Measurements from ENCODE around the gene KSR2.
"Not testable (repeated sequence)": the region's sequence is repeated elsewhere in the genome, so short reads cannot be mapped to it uniquely, and the experiment has no call there.

Gene KSR2

DNA sequence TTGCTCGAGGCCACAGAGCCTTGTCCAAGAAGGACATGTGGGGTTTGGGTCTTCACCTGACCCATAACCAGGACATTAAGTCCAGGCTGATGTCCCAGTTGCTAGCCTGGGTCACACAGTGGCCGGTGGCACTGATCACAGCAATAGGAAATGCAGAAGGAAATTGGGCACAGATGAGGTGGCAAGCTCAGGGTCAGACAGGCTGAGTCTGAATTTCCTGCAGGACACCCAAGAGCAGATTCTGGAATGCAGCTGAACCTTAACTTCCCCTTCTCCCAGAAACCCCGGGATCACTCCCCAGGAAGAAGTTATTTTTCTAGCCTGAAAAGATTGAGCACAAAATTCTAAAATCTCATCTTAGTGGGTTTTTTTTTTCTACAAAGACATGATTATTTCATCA lies 199.9 kb downstream of the KSR2 start:
- no peak for DNase-seq (ENCODE audit: low read depth in 2 of 3, low spot score in 2 of 3)

DNA sequence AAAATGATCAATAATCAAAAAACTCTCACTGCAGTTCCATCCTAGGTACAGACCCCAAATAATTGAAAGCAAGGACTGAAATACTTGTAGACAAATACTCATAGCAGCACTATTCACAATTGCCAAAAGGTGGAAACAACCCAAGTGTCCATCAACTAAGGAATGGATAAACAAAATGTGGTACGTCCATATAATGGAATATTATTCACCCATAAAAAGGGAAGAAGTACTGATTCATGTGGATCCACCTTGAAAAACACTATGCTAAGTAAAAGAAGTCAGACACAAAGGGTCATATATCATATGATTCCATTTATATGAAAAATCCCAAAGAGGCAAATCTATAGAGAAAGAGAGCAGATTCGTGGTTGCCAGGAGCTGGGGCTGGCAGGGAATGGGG lies 202.8 kb downstream of the KSR2 start:
- no peak for DNase-seq (ENCODE audit: low read depth in 2 of 3, low spot score in 2 of 3)

DNA sequence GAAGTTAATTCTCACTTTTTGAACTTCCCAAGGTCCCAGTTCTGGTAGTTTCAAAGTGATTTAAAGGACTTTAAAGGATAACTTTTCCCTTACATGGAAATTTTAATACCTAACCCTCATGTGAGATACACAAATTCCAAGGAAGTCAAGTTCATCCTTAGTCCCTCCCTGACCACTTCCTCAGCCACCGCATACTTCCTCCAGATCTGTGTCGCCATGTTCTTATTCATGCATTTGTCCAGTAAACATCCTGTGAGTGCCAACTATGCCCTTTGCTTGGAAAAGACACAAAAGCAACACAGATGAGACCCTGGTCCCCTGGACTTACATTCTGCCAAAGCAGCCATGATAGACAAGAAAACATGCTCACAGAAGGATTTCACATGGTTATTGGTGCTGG lies 206.6 kb downstream of the KSR2 start:
- DNase-seq (ENCODE audit: low read depth in 2 of 3, low spot score in 2 of 3) = no peak

DNA sequence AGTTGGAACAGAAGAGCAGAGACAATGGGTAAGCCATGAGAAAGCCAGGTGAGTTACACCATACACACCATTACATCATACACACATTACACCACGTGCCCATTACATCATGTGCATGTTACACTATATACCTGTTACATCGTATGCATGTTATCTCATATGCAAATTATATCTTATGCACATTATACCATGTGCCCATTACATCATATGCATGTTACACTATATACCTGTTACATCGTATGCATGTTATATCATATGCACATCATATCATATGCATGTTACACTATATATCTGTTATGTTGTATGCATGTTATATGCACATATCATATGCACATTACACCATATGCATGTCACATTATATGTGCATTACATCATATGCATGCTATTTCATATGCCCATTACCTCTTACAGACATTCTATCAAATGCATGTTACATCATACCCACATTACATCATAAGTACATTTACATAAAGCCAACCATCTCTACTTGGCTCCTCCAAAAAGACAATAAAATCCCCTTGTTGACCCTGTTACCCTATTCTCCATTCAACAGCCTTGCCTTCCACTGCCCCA lies 207.2 kb downstream of the KSR2 start:
- no peak for DNase-seq (ENCODE audit: low read depth in 2 of 3, low spot score in 2 of 3)

DNA sequence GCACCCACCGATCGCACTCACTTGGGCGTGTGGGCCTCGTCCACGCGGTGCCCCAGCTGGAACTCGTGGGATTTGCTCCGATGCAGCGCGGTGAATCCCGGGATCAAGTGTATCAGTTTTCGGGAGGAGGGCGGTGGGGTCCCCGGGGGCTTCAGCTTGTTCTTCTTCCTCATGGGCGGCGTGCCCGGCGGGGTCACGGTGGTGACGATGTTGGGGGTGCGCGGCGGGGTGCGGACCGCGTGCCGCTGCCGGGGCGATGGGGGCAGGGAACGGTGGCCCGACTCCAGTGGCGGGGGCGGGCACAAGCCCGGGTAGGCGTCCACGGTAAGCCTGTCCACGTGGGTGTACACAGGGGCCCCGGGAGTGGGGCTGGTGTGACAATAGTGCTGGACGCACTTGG lies 207.8 kb downstream of the KSR2 start:
- no peak for DNase-seq (ENCODE audit: low read depth in 2 of 3, low spot score in 2 of 3)

DNA sequence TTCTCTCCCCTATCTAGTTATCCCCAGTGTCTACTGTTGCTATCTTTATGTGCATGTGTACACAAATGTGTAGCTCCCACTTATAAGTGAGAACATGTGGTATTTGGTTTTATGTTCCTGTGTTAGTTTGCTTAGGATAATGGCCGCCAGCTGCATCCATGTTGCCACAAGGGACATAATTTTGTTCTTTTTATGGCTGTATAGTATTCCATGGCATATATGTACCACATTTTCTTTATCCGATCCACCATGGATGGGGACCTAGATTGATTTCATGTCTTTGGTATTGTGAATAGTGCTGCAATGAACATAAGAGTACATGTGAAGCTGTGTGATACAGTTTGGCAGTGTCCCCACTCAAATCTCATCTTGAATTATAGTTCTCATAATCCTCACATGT lies 218.1 kb downstream of the KSR2 start:
- no peak for DNase-seq (ENCODE audit: low read depth in 2 of 3, low spot score in 2 of 3)

DNA sequence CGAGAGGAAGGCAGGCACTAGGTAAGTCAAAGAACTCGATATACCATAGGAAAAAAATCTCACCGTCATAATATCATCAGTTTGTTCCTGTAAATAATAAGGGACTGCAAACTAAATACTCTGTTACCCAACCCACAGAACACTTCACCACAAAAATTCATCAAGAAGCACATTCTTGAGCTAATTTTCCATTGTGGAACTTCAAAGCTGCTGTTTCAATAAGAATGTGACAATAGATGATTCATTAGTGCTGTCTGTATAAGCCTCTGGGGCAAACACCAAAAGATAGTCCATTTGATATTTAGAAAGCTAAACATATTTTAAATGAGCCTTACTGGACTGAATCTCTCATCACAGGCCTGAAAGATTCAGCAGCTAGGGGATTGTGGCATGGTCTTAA lies 219.4 kb downstream of the KSR2 start:
- DNase-seq (ENCODE audit: low read depth in 2 of 3, low spot score in 2 of 3) = no peak

DNA sequence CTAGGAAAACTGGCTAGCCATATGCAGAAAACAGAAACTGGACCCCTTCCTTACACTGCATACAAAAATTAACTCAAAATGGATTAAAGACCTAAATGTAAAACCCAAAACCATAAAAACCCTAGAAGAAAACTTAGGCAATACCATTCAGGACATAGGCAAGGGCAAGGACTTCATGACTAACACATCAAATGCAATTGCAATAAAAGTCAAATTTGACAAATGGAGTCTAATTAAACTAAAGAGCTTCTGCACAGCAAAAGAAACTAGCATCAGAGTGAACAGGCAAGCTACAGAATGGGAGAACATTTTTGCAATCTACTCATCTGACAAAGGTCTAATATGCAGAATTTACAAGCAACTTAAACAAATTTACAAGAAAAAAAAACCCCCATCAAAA lies 222.4 kb downstream of the KSR2 start:
- not testable (repeated sequence) for DNase-seq (ENCODE audit: low read depth in 2 of 3, low spot score in 2 of 3)

DNA sequence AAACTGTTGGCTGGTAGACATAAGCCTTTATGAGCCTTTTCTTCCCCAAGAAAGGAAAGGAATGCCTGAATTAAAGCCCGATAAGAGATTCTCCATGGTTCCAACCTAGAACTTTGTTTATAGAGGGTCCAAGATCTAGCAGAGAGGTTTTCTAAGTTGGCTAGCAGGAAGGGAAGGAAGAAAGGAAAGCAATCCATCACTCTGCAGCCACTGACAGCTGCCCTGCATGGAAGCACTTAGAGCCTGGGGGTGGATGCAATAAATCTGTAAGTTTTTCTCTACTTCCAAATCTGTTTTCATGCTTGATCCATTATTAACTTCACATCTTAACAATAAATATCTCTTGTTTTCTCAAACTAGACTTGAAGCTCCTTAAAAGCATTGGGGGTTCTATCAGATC lies 224.4 kb downstream of the KSR2 start:
- DNase-seq (ENCODE audit: low read depth in 2 of 3, low spot score in 2 of 3) = no peak

DNA sequence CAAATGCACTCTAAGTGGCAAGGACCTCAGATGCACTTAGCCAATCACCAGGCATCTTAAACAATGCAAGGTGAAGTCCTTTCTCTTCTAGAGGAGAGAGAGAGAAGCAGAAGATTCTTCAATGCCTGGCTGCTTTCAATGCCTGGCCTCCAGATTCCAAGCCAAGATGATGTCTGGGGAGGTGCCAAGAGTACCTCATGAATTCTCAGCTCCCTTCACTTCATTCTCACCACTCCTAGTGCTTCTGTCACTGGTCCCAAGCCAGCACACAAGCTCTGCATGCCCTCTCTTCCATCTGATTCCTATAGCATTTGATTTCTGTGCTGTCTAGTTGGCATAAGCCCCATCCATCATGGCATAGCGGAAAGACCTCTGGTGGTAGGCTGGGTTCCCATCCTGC lies 225.0 kb downstream of the KSR2 start:
- no peak for DNase-seq (ENCODE audit: low read depth in 2 of 3, low spot score in 2 of 3)

DNA sequence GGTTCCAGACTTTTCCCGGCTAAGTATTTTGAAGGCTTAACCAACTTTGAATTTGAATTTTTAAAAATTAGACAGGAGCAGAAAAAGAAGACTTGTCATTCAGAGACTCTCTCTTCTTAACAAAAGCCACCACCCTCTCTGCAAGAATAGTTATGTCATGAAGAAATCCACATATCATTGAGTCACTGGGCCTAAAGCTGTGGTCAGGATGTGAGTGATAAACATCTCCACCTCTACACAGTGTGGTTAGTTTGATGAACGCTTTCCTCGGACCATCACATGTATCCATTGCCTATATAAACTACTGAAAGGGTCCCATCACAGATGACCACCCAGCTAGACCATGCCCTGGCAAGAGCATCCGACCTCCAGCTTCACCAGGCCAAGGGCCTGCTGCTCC lies 226.1 kb downstream of the KSR2 start:
- no peak for DNase-seq (ENCODE audit: low read depth in 2 of 3, low spot score in 2 of 3)

DNA sequence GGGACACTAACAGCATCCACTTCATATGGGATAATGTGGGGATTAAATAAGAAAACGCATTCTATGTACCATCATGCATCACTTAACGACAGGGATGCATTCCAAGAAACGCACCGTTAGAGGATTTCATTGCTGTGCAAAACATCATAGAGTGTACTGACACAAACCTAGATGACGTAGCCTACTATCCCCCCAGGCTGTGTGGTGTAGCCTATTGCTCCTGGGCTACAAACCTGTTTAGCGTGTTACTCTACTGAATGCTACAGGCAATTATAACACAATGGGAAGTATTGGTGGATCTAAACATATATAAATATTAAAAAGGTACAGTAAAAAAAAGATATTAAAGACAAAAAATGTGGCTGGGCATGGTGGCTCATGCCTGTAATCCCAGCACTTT lies 230.6 kb downstream of the KSR2 start:
- DNase-seq (ENCODE audit: low read depth in 2 of 3, low spot score in 2 of 3) = no peak

DNA sequence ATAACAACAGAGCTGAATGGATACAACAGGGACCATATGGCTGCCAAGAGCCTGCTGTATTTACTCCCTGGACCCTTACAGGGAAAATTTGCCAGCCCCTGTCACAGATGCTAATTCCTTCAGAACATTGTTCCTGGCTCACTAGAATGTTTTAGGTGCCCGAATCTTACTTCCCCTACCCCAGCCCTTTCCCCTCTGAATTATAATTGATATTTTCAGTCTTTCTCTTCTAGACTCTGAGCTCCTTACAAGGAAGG lies 235.3 kb downstream of the KSR2 start:
- no peak for DNase-seq (ENCODE audit: low read depth in 2 of 3, low spot score in 2 of 3)

DNA sequence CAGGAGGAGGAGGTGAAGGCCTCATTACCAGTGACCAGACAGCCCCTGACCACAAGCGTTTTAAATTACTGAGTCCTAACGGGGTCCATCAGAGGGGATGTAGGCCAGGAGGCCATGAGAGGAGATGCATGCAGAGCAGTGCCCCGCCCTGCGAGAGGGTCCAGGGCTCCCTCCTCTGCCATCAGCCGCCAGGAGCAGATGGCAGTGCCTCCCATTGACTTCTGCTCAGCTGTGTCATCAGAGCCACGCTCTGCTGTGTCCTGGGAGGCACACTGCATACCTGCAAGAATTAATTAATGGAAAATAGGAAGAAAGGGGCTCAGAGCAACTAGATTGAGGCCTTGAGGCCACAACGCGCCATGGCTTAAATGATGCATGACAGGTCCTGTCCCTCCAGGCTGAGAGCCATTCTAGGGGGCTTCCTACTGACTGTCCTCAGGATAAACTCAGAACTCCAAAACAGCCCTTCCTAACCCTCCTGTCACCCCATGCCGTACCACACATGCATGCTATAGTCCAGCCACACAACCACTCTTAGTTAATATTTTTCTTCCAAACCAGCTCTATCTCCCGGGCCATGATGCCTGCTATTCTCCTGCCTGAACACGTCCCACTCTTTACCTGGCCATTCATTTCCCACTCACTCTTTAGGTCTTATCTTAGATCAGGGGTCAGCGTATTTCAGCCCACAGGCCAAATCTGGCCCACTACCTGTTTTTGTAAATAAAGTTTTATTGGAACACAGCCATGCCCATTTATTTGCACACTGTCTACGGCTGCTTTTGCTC lies 235.8 kb downstream of the KSR2 start:
- DNase-seq (ENCODE audit: low read depth in 2 of 3, low spot score in 2 of 3) = no peak

DNA sequence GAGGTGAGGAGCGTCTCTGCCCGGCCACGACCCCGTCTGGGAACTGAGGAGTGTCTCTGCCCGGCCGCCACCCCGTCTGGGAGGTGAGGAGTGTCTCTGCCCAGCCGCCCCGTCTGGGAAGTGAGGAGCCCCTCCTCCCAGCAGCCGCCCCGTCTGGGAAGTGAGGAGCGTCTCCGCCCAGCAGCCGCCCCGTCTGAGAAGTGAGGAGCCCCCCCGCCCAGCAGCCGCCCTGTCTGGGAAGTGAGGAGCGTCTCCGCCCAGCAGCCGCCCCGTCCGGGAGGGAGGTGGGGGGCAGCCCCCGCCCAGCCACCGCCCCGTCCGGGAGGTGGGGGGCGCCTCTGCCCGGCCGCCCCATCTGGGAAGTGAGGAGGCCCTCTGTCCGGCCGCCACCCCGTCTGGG lies 237.7 kb downstream of the KSR2 start:
- not testable (repeated sequence) for DNase-seq (ENCODE audit: low read depth in 2 of 3, low spot score in 2 of 3)

DNA sequence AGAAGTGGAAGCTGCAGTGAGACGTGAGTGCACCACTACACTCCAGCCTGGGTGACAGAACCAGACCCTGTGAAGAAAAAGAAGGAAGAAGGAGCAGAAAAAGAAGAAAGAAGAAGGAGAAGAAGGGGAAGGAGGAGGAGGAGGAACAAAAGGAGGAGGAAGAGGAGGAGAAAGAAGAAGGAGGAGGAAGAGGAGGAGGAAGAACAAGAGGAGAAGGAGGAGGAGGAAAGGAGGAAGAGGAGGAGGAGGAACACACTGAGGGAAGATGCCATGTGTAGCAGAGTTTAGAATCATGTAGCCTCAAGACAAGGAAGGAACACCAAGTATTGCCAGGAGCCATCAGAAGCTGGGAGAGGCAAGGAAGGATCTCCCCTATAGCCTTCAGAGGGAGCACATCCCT lies 241.5 kb downstream of the KSR2 start:
- no peak for DNase-seq (ENCODE audit: low read depth in 2 of 3, low spot score in 2 of 3)

DNA sequence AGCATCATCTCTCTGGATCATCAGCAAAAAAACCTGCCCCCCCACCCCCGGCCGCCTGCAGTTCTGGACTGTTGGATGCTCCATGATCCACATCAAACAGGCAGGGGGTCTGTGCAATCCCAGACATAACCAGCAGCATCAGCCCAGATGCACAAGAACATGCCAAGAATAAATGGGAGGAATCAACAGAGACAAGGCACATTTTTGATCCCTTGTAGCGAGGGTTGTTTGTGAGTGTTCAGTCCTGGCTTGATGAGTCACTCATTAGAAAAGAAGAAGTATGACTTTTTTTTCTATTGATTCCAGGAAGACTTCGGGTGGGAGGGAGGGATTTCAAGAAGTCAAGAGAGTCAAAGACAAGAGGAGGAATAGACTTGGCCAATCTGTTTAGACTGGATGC lies 244.2 kb downstream of the KSR2 start:
- DNase-seq (ENCODE audit: low read depth in 2 of 3, low spot score in 2 of 3) = no peak

DNA sequence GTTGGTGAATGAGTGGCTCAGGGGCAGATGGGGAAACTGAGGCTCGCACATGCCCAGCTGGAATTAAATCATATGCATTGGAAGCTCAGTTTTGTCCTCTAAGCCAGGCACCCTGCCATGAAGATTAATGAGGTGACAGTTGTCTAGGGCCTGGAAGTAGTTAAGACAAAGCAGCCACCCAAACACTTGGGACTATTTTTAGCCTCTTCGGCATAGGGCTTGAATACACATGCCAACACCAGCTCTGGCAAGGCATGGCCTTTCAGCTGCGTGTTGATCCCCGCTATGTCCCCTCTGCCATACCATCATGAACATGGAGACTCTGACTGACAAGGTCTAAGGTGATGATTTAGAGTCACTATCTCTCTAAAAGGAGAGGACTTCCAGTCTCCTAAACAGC lies 250.2 kb downstream of the KSR2 start:
- no peak for DNase-seq (ENCODE audit: low read depth in 2 of 3, low spot score in 2 of 3)

DNA sequence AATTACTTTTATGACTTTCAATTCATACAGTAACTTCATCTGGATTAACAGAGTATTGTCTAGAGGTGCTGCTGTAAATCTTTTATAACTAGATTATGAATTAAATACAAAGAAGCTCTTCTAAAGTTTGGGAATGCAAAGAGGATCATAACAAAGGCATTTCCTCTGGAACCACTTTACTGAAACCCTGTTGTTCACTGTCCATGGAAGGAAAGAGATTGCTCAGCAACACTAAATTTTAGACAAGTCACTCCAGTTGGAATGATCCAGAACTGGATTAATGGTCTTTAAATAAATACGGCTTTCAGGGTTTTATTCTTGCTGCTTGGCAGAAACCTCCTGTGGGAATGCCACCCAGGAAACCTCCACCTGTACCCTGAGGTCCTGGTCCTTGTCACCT lies 250.6 kb downstream of the KSR2 start:
- no peak for DNase-seq (ENCODE audit: low read depth in 2 of 3, low spot score in 2 of 3)

DNA sequence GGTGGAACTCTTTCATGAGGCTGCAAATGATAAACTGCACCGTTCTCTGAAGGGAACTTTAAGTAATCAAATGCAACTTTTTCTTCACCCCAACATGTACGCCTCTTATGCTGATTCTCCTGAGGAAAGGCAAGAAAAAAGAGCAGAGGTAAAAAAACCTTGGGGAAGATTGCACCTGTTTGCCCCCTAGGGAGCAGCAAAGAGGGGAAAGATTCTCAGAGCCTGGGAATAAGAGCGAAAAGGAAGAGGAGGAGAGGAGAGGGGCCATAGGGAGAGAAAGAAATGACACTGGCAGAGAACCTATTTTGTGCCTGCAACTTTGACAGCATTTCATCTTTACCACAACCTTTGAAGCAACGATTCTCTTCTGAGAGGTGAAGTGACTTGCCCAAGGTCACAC lies 254.6 kb downstream of the KSR2 start:
- DNase-seq (ENCODE audit: low read depth in 2 of 3, low spot score in 2 of 3) = no peak

DNA sequence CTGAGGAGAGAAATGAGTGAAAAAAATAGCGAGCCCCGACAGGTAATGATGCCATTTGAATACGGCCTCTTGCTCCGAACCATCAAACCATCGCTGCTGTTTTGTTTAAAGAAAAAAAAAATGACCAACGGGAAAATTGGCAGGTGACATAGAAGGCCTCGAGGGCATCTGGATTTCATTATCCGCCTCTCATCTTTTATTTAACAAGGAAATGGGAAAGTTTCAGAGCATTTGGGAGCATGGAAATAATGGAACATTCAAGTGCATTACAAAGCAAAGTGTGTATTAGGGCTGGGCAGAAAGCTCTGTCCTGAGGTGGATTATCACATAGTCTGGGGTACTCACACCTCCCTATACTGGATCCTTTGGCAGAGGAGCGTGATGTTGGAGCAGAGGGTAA lies 258.7 kb downstream of the KSR2 start:
- DNase-seq (ENCODE audit: low read depth in 2 of 3, low spot score in 2 of 3) = no peak

DNA sequence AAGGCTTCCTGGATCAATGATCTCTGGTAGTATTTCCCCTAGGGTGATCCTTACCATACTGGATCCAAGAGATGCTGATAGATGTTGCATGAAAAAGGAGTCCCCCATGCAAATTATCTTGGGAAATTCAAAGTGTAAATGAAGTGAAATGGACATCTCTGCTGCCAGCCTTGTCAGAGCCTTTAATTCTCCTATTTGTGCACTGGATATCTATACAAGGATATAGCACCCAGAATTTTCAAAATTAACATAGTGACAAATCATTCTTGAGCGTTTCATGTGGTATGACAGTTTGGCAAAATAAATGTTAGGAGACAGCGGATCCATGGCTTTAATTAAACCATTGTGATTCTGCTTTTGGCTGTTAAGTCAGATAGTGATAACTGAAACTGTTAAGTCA lies 260.9 kb downstream of the KSR2 start:
- DNase-seq (ENCODE audit: low read depth in 2 of 3, low spot score in 2 of 3) = no peak

DNA sequence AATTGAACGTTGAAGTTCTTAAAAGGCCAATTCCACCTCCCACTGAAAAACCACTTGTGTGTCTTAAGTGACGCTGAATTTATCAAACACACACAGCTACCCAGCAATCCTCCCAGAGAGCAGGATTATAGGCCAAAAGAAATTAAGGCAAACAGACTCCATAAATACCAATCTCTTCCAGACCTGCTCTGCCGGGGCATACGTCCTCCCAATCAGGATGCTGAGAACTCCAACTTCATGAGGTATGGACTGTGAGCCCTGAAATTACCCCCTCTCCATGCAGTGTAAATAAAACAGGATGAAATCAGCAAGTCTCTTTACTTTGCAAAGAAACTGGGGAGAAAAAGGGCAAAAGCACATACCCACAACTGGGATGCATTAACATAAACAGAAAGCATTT lies 265.2 kb downstream of the KSR2 start:
- no peak for DNase-seq (ENCODE audit: low read depth in 2 of 3, low spot score in 2 of 3)

DNA sequence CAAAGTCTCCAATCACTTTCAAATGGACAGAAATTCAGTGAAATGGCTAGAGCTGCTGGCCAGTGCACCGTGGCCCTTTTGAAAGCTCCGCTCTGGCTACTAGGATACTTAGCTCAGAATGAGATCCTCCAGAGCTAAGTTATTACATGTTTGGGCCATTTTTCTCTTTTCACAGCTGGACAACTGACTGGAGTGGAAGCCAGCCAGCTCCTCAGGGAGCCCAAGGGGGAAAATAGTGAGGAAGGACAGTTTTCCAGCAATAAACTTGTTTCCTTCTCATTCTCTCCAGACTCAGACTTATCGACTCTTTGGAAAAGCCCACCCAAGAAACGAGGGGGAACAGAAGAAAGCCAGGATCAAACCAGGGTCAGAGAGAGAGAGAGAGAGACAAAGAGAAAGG lies 266.0 kb downstream of the KSR2 start:
- no peak for DNase-seq (ENCODE audit: low read depth in 2 of 3, low spot score in 2 of 3)
